Stimulated activated CD4-positive, alpha-beta T cell treated with anti-CD3 and anti-CD28 coated beads, Interleukin-4, amount 100 ng/mL, for 48 hours (primary cell): Measurements from ENCODE around the gene ARNT2.

Experiments used
- DNase-seq, 2 donors: peaks; one replicate each; pipeline ENCODE4 v3.0.0-alpha.2; 2020; ENCODE audit warnings: low read depth in 2 of 2

ARNT2 gene

GRCh38 chr15:80466543-80466942 lies 62.4 kb downstream of the ARNT2 start:
- no peak for DNase-seq

GRCh38 chr15:80467311-80467714 lies 63.1 kb downstream of the ARNT2 start:
- DNase-seq, result no peak

GRCh38 chr15:80468796-80469195 lies 64.6 kb downstream of the ARNT2 start:
- DNase-seq, result no peak

GRCh38 chr15:80471881-80472280 lies 67.7 kb downstream of the ARNT2 start:
- no peak for DNase-seq

- DNase-seq, result no peak
Measured at GRCh38 chr15:80473286-80474223, 69.4 kb downstream of the ARNT2 start.

- DNase-seq, result no peak
Measured at GRCh38 chr15:80474224-80475215, 70.3 kb downstream of the ARNT2 start.

GRCh38 chr15:80475572-80475971 lies 71.4 kb downstream of the ARNT2 start:
- no peak for DNase-seq

GRCh38 chr15:80476036-80476435 lies 71.9 kb downstream of the ARNT2 start:
- DNase-seq, result no peak

- DNase-seq, result no peak
Measured at GRCh38 chr15:80478075-80478474, 73.9 kb downstream of the ARNT2 start.

GRCh38 chr15:80479191-80479590 lies 75.0 kb downstream of the ARNT2 start:
- no peak for DNase-seq

GRCh38 chr15:80480171-80480811 lies 76.1 kb downstream of the ARNT2 start:
- no peak for DNase-seq

GRCh38 chr15:80480909-80481308 lies 76.7 kb downstream of the ARNT2 start:
- no peak for DNase-seq

- no peak for DNase-seq
Measured at GRCh38 chr15:80482696-80483095, 78.5 kb downstream of the ARNT2 start.

- no peak for DNase-seq
Measured at GRCh38 chr15:80483725-80484161, 79.6 kb downstream of the ARNT2 start.

- no peak for DNase-seq
Measured at GRCh38 chr15:80484333-80484864, 80.2 kb downstream of the ARNT2 start.

- DNase-seq, result no peak
Measured at GRCh38 chr15:80485370-80486164, 81.4 kb downstream of the ARNT2 start.

GRCh38 chr15:80487839-80488390 lies 83.7 kb downstream of the ARNT2 start:
- DNase-seq, result no peak

GRCh38 chr15:80489030-80489594 lies 84.9 kb downstream of the ARNT2 start:
- no peak for DNase-seq

GRCh38 chr15:80490431-80490990 lies 86.3 kb downstream of the ARNT2 start:
- DNase-seq, result no peak
